CD4-positive, CD25-positive, alpha-beta regulatory T cell (primary cell): ENCODE data around the gene RNF2. TPM values are rescaled to one million over a fixed set of nuclear protein-coding genes. Genes with fewer than 3 reads are reported as not detected.
A peak's percentile ranks its signal among the peaks of the same experiment; 100 is the strongest.

Source experiments
- ATAC-seq, 2 donors: fragments of 150-1000 bp; cut with Tn5 transposase; one replicate each; pipeline ENCODE4 v1.10.0; 2021; ENCODE audit warnings: low read depth in 2 of 2, moderate number of reproducible peaks in 2 of 2, moderate library complexity in 1 of 2
- DNase-seq, 3 donors: peaks; one replicate each; pipeline versions ENCODE4 v3.0.0 to v3.0.0-alpha.2; 2012 to 2022; ENCODE audit warnings: mixed read lengths in 1 of 3
- H3K27ac ChIP-seq: one replicate; pipeline ENCODE4 v1.7.0; 2013; ENCODE audit warnings: mild to moderate bottlenecking, low read length; ENCODE audit not compliant: insufficient read depth, poor library complexity, severe bottlenecking
- H3K27me3 ChIP-seq: one replicate; pipeline ENCODE4 v1.7.0; 2013; ENCODE audit warnings: low read length; ENCODE audit not compliant: control insufficient read depth, insufficient read depth
- H3K36me3 ChIP-seq: one replicate; pipeline ENCODE4 v1.7.0; 2013; ENCODE audit warnings: mild to moderate bottlenecking, low read length, moderate library complexity; ENCODE audit not compliant: control insufficient read depth, insufficient read depth
- H3K4me1 ChIP-seq: 2 replicates; pipeline ENCODE4 v1.7.0; 2013; ENCODE audit warnings: mild to moderate bottlenecking, low read length; ENCODE audit not compliant: insufficient read depth, control insufficient read depth, poor library complexity, severe bottlenecking
- H3K4me3 ChIP-seq: one replicate; pipeline ENCODE4 v1.7.0; 2013; ENCODE audit warnings: low read depth, mild to moderate bottlenecking, low read length, moderate library complexity
- H3K9me3 ChIP-seq, 2 experiments: 1 replicate in 1 of 2; 2 replicates in 1 of 2; pipeline ENCODE4 v1.7.0; 2013; ENCODE audit warnings: low read length in 2 of 2, mild to moderate bottlenecking in 1 of 2, moderate library complexity in 1 of 2; ENCODE audit not compliant: control insufficient read depth in 2 of 2
- H3K27ac Mint-ChIP-seq, 3 donors: one replicate each; pipeline ENCODE4 v1.8.0; 2020 to 2022; ENCODE audit warnings: mild to moderate bottlenecking in 3 of 3, mixed read lengths in 3 of 3, moderate library complexity in 2 of 3
- H3K27me3 Mint-ChIP-seq: one replicate; pipeline ENCODE4 v1.8.0; 2022; ENCODE audit warnings: mild to moderate bottlenecking, mixed read lengths
- H3K36me3 Mint-ChIP-seq: one replicate; pipeline ENCODE4 v1.8.0; 2020; ENCODE audit warnings: mixed read lengths
- H3K4me1 Mint-ChIP-seq, 4 donors: one replicate each; pipeline ENCODE4 v1.8.0; 2020 to 2022; ENCODE audit warnings: mixed read lengths in 4 of 4, mild to moderate bottlenecking in 1 of 4
- H3K4me3 Mint-ChIP-seq, 4 donors: one replicate each; pipeline ENCODE4 v1.8.0; 2020 to 2022; ENCODE audit warnings: mild to moderate bottlenecking in 4 of 4, mixed read lengths in 4 of 4, moderate library complexity in 3 of 4
- H3K9me3 Mint-ChIP-seq, 7 donors: one replicate each; pipeline ENCODE4 v1.8.0; 2020 to 2022; ENCODE audit warnings: mixed read lengths in 7 of 7, mild to moderate bottlenecking in 3 of 7, moderate library complexity in 2 of 7
- polyA plus RNA-seq, 4 donors: library from polyadenylated mRNA; unstranded; fragments of 300-500 nt; fragmentation: Illumina TruSeq; gene quantifications; one replicate each; pipeline ENCODE4 v1.2.3, GENCODE V29; 2021
- total RNA-seq: library from RNA; stranded (reverse); gene quantifications from one replicate; pipeline ENCODE4 v1.2.3, GENCODE V29; 2022

RNF2 gene
- total and polyA plus RNA-seq, 5 donors from 2014 or later = 16.4 to 33.3 (median 25.4) TPM

GRCh38 chr1:185016880-185017279, 28.5 kb upstream of the RNF2 start:
- peaks cover 0 to 5% (median 0%) of the 10 kb centered on the region in 7 donors for H3K9me3 Mint-ChIP-seq
- H3K4me1 ChIP-seq = no peaks in the 10 kb centered on the region
- H3K36me3 ChIP-seq = no peaks in the 10 kb centered on the region
- H3K4me3 Mint-ChIP-seq = no peak overlapping the region
- no peak overlapping the region for H3K27ac ChIP-seq
- DNase-seq (no peak), ATAC-seq (no peak)
- H3K36me3 Mint-ChIP-seq = no peaks in the 10 kb centered on the region
- peaks cover 13% of the 10 kb centered on the region for H3K27me3 Mint-ChIP-seq
- no peaks in the 10 kb centered on the region for H3K27me3 ChIP-seq
- no peak overlapping the region for H3K27ac Mint-ChIP-seq
- no peak overlapping the region for H3K4me3 ChIP-seq
- no peaks in the 10 kb centered on the region for H3K9me3 ChIP-seq
- H3K4me1 Mint-ChIP-seq = no peaks in the 10 kb centered on the region

DNA sequence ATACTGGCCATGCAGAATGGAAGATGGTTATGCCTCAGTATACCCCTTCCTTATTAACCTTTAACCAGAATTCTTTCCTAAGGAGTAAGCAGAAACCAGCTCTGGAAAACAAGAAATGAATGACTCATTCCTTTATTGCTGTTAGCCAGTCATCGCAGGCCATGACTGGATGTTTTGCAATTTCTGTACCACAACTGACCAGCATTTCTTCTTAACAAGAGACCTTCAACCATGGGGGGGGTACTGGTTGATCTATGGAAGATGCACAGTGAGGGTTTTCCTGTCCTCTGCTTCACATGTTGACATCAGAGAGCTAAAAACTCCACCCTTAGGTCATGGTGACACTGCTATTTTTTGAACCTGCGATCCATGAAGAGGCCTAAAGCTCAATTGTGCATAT, 28.0 kb upstream of the RNF2 start:
- Histone ChIP-seq H3K9me3 (no peaks in the 10 kb centered on the region), H3K36me3 (no peaks in the 10 kb centered on the region), H3K27ac (no peak overlapping the region), H3K4me1 (no peaks in the 10 kb centered on the region), H3K27me3 (no peaks in the 10 kb centered on the region), H3K4me3 (no peak overlapping the region)
- H3K4me1 Mint-ChIP-seq = no peaks in the 10 kb centered on the region
- H3K4me3 Mint-ChIP-seq = no peak overlapping the region
- no peak overlapping the region for H3K27ac Mint-ChIP-seq
- H3K9me3 Mint-ChIP-seq = peaks cover 0 to 5% (median 0%) of the 10 kb centered on the region in 7 donors
- ATAC-seq (no peak), DNase-seq (no peak)
- peaks cover 13% of the 10 kb centered on the region for H3K27me3 Mint-ChIP-seq
- H3K36me3 Mint-ChIP-seq = no peaks in the 10 kb centered on the region

GRCh38 chr1:185017966-185018365, 27.4 kb upstream of the RNF2 start:
- H3K9me3 Mint-ChIP-seq = peaks cover 0 to 7% (median 0%) of the 10 kb centered on the region in 7 donors
- no peaks in the 10 kb centered on the region for H3K36me3 Mint-ChIP-seq
- no peaks in the 10 kb centered on the region for H3K4me1 Mint-ChIP-seq
- peaks cover 13% of the 10 kb centered on the region for H3K27me3 Mint-ChIP-seq
- no peak overlapping the region for H3K4me3 Mint-ChIP-seq
- Histone ChIP-seq H3K27me3 (no peaks in the 10 kb centered on the region), H3K27ac (no peak overlapping the region), H3K4me3 (no peak overlapping the region), H3K4me1 (no peaks in the 10 kb centered on the region), H3K9me3 (no peaks in the 10 kb centered on the region), H3K36me3 (no peaks in the 10 kb centered on the region)
- no peak for ATAC-seq
- H3K27ac Mint-ChIP-seq = peak overlapping the region in 1 of 3 donors; percentile 28
- DNase-seq = no peak

DNA sequence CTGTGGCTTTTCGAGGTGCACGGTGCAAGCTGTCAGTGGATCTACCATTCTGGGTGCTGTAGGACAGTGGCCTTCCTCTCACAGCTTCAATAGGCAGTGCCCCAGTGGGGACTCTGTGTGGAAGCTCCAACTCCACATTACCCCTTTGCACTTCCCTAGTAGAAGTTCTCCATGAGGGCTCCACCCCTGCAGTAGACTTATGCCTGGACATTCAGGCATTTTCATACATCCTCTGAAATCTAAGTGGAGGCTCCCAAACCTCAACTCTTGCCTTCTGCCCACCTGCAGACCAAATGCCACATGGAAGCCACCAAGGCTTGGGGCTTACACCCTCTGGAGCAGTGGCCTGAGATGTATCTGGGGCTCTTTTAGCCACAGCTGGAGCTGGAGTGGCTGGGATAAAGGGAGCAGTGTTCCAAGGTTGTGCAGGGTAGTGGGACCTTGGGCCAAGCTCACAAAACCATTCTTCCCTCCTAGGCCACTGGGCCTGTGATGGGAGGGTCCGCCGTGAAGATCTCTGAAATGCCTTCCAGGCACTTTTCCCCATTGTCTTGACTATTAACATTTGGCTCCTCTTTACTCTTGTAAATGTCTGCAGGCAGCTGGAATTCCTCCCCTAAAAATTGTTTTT, 18.0 kb upstream of the RNF2 start:
- Histone ChIP-seq H3K36me3 (no peaks in the 10 kb centered on the region), H3K4me3 (no peak overlapping the region), H3K4me1 (no peaks in the 10 kb centered on the region), H3K27me3 (peaks cover 6% of the 10 kb centered on the region), H3K9me3 (peaks cover 11 to 24% of the 10 kb centered on the region in 2 experiments), H3K27ac (no peak overlapping the region)
- H3K36me3 Mint-ChIP-seq = peaks cover 15% of the 10 kb centered on the region
- DNase-seq = no peak
- no peak for ATAC-seq
- peaks cover 4 to 24% (median 14%) of the 10 kb centered on the region in 7 donors for H3K9me3 Mint-ChIP-seq
- H3K27me3 Mint-ChIP-seq = peaks cover 20% of the 10 kb centered on the region
- H3K4me3 Mint-ChIP-seq = no peak overlapping the region
- H3K27ac Mint-ChIP-seq = no peak overlapping the region
- H3K4me1 Mint-ChIP-seq = no peaks in the 10 kb centered on the region

DNA sequence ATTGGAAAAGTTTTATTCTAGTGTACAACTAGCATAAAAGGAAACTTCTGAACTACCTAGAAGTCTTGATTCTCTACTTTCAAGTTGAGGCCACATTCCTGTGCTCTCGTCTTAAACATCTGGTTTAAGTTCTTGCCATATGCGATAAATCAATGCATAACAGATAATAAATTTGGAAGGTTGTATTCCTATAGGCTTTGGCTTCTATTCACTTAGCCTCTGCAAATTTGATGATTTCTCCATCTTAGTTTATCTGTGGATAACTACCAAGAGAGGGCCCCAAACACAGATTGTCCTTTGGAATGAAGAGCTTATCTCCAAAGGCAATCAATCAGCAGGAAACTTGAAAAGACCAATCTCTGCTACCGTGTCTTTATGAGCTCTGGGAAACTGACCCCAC, 11.7 kb upstream of the RNF2 start:
- Histone ChIP-seq H3K4me3 (no peak overlapping the region), H3K27ac (no peak overlapping the region), H3K27me3 (peaks cover 13% of the 10 kb centered on the region), H3K9me3 (peaks cover 0 to 1% of the 10 kb centered on the region in 2 experiments), H3K4me1 (no peaks in the 10 kb centered on the region), H3K36me3 (no peaks in the 10 kb centered on the region)
- peaks cover 4% of the 10 kb centered on the region for H3K36me3 Mint-ChIP-seq
- H3K27ac Mint-ChIP-seq = no peak overlapping the region
- peaks cover 44% of the 10 kb centered on the region for H3K27me3 Mint-ChIP-seq
- no peak overlapping the region for H3K4me3 Mint-ChIP-seq
- no peak for ATAC-seq
- no peaks in the 10 kb centered on the region for H3K4me1 Mint-ChIP-seq
- no peak for DNase-seq
- H3K9me3 Mint-ChIP-seq = peaks cover 0 to 6% (median 4%) of the 10 kb centered on the region in 7 donors

DNA sequence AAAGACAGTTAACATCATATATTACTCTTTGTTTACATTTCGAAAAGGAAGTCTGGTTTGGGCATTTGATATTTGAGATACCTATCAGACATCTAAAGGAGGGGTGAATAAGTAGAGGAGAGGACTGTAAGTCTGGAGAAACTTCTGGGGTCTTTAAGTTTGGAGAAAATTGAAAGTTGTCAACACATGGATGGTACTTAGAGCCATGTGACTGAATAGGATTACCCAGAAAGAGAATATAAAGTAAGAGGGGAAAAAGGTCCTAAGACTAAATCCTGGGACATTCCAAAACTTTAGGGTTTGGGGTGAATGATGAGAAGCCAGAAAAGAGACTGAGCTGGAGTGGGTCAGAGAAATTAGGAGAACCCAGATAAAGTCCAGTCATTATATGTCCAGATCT, 10.1 kb upstream of the RNF2 start:
- no peak overlapping the region for H3K4me3 ChIP-seq
- no peak overlapping the region for H3K27ac ChIP-seq
- H3K36me3 ChIP-seq = no peaks in the 10 kb centered on the region
- Mint-ChIP-seq H3K4me3 (no peak overlapping the region), H3K27me3 (peaks cover 38% of the 10 kb centered on the region), H3K9me3 (no peaks in the 10 kb centered on the region), H3K36me3 (no peaks in the 10 kb centered on the region), H3K4me1 (no peaks in the 10 kb centered on the region), H3K27ac (no peak overlapping the region)
- no peaks in the 10 kb centered on the region for H3K9me3 ChIP-seq
- DNase-seq = no peak
- no peaks in the 10 kb centered on the region for H3K4me1 ChIP-seq
- H3K27me3 ChIP-seq = peaks cover 9% of the 10 kb centered on the region
- no peak for ATAC-seq

DNA sequence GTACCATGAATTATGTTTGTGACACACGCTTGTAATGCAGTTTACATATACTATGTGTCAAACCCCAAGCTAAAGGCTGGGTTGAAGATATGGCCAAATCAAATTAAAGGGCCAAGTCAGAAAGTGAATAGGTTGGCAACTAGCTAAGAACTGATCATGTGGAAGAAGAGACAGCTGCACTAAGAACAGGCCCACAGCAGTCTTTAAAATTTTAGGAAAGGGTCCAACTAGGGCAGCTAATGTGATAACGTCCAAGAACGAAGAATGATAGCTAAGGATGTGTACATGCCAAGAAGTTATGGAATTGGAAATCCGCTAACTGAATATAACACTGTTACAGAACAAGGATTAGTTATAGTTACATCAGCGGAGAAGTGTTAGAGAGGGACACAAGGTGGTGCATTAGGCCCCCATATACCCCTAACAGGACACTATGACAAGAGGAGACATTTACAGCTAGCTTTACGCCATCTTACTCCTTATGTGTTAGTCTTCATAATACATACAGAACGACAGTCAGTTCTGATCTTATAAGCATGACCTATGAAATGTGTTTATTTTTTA, 6.5 kb upstream of the RNF2 start:
- peaks cover 0 to 5% (median 0%) of the 10 kb centered on the region in 4 donors for H3K4me1 Mint-ChIP-seq
- H3K9me3 Mint-ChIP-seq = no peaks in the 10 kb centered on the region
- H3K9me3 ChIP-seq = no peaks in the 10 kb centered on the region
- H3K4me3 ChIP-seq = no peak overlapping the region
- H3K4me1 ChIP-seq = no peaks in the 10 kb centered on the region
- no peak for ATAC-seq
- no peaks in the 10 kb centered on the region for H3K36me3 Mint-ChIP-seq
- peaks cover 28% of the 10 kb centered on the region for H3K27me3 Mint-ChIP-seq
- no peak overlapping the region for H3K27ac ChIP-seq
- no peak overlapping the region for H3K4me3 Mint-ChIP-seq
- no peak overlapping the region for H3K27ac Mint-ChIP-seq
- H3K27me3 ChIP-seq = peaks cover 8% of the 10 kb centered on the region
- DNase-seq = no peak
- no peaks in the 10 kb centered on the region for H3K36me3 ChIP-seq
